HG03045 (cell line): ENCODE measurements around the gene GLI2.

Experiments
- ATAC-seq: cut with Tn5 transposase; IDR thresholded peaks from one replicate; pipeline ENCODE4 v1.9.1; 2021; ENCODE audit warnings: mild to moderate bottlenecking, moderate library complexity; ENCODE audit not compliant: unreplicated experiment

The GLI2 gene

DNA sequence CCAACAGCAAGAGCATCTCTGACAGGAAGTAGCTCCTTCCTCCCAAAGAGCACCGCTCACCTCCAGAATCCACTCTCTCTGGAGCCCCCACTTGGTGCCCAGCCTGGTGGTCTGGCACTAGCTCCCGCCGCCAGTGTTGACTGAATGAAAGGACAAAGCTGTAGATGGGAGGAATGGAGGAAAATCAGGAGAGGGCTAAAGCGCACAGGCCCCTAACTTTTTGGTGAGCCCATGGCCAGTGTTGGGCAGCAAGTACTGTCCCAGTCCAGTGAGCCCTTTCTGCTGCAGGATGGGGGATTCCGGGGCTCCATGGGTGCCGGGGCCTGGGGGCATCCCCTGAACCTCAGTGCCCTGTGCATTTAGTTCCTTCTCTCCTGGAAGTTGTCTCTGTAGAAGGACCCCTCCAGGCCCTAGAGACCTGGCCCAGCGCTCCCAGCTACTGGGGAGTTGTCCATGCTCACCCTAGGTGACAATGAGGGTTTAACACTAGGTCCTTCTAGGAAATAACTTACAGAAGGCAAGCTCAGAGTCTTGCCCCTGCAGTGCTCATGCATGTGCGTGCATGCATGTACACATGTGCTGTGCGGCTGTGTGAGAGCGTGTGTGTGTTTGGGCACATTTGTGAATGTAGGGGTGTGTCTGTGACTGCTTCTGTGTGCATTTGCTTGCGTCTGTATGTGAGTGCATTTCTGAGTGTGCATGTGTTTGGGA, 33.6 kb downstream of the GLI2 start:
- no peak for ATAC-seq

DNA sequence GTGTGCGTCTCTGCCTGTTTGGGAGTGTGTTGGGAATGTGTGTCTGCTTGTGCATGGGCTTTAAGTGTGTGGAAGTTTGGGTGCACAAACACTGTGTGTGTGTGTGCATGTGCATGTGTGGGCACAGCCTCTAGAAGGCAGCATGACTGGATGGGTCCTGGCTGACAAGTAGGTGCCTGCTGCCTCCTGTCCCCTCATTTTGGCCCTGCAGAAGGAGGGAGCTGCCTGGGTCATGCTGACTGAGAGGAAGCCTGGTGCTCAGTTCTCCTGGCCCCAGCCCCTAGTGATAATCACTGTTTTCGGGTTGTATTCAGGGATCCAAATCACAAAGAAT, 34.1 kb downstream of the GLI2 start:
- no peak for ATAC-seq

DNA sequence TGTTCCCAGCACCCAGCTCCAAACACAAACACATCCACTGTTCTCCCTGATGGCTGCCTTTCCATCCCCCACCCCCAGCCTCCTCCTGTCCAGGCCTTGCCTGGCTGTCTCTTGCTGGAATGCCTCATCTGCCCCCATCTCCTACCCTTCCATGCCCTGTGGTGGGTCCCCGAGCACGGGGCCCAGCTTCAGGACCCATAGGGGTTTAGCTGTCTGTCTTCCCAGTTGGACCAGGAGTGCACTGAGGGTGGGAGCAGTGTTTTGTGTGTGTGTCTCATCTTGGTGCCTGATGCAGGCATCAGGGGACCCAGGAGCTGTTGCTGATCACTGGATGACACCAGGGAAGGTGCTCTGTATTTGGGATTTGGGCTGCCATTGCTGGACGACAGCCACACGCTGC, 34.5 kb downstream of the GLI2 start:
- no peak for ATAC-seq

DNA sequence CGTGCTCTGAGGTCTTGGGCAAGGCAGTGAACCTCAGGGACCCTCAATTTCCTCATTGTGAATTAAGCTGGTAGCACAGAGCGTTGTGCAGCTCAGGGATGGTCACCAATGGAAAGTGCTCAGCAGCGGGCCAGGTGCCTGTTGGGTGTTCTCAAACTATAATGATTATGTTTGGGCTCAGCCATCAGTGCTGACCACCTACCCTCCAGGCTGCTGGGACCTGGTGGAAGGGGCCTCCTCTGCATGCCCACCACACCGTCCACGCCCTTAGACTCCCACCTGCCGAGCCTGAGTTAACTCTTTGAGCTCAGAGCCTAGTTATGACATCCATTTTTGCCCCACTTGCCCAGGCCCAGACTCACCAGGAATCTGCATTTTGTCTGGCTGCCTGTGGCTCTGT, 35.0 kb downstream of the GLI2 start:
- no peak for ATAC-seq

DNA sequence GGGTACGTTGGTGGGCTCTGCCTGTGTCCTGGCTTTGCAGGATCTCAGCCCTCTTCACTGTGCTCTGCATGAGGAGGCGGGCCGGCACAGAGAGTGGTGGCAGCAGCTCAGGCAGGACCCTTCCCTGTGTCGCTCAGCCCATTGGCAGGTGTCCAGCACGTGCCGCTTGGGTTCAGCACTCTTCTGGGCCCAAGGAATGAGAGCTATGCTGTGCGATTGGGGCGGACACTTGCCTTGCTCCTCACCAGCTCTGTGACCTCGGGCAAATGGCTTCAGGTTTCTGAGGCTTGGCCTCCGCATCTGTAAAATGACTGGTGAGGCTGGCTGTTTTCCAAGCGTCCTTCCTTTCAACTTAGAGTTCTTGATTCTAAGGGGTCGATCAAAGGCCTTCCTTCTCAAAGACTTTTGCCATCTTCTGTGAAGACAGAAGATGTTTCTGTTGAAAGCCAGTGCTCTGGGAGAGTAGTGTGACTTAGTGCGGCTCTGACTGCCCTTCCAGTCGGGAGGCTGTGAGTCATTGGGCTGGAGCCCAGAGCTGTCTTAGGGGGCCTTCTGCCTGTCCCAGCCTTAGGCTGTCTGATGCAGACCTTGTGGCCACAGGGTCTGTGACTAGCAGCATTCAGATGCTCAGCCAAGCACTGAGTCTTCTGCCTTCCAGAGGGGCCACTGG, 35.6 kb downstream of the GLI2 start:
- no peak for ATAC-seq

DNA sequence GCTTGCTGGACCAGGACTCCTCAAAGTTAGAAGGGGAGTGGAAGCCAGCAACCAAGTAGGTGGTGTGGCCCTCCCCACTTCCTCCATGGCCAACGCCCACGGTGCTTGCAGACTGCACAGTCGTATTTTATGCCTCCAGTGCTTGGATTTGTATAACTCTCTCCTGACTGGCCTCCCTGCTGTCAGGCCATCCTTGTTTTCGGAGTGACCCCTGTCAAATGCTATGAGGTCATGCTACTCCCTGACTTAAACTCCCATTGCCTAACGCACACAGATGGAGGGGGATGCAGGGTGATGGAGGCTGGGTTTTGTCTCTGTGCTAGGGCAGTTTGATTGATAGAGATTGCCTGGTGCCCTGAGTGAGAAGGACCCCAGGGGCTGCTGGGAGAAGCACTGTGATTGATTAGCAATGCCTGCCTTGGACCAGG, 36.1 kb downstream of the GLI2 start:
- no peak for ATAC-seq

DNA sequence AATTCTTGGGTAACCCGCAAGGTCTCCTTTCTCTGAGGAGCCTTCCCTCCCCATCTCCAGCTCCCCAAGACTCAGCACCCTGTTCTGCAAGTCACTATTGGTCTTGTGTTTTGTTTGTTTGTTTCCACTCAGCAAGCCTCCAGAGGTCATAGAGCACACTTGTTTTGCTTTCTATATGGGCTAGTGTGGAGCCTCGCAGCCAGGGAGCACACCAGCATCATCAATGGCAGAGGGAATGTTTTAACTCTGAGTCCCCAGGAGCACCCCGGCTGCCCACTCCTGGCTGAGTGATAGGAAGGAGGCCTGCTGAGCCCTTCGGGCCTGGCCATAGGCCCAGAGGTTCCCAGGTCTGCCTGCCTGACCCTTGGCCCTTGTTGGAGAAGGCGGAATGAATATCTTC, 36.6 kb downstream of the GLI2 start:
- no peak for ATAC-seq

DNA sequence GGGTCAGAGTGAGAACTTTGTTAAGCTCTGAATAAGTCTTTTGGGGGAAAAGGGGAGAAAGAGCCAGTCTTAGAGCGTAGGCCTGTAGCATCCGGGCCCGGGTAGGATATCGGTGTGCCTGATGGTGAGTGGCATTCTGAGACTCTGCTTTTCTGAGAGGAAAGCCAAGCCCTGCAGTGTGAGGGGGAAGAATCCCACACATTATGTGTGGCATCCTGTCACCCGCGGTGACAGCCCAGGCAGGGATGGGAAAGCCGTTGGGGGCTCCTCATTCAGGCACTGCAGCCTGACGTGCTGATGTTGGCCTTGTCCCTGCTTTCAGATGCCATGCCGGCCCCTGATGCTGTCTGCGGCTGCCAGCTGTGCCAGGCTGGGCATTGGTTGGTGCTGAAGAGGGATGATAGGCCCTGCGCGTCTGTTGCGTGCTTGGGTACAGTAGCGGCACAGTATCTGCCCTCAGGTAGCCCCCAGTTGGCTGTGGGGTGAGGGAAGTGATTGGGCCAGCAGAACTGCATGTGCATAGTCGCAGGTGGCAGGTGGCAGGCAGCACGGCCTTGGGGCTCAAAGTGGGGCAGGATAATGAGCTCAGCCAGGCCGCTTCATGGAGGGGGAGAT, 37.6 kb downstream of the GLI2 start:
- ATAC-seq: no peak

DNA sequence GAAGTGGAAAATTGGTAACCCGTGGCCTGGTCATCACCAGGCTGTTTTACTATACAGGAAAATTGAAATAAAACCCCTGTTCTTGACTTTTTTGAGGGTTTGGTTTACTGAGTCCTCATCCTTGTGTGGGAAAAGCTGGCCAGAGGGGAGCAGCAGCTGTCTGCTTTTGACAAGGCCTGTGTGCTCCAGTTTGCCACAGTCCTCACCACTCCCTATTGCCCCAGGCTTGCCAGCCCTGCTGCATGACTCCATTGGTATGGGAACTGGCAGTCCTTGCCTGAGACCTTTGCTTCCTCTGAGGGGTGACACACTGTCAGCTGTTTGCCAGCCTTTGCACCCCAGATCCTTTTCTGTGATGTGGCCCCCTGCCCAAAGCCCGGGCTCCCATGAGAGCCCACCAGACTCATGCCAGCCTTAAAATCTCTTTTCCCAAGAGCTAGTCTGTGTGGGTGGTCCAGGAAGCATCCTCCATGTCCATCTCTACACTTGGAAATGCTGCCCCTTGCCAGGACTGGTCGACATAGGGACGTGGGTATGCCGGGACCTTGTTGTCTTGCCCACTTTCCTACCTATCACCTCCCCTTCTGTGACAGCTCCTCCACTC, 39.0 kb downstream of the GLI2 start:
- ATAC-seq: no peak

DNA sequence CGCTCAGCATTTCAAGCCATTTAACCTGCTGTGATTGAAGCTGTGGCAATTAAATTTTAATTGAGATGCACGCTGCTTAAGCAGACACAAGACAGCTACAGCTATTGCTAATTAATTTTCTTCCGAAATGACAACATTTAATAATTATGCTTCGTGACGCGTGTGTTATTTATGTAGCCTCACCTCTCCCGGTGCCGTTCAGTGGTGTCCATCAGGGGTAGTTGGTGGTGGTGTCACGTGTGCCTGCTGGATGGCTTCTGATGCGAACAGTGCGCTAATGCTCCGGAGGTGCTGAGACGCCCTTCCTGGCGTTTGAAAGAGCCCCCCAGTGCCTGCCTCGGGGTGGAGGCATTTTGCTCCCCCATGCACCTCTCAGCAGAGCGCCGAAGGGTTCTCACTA, 39.5 kb downstream of the GLI2 start:
- ATAC-seq: no peak

DNA sequence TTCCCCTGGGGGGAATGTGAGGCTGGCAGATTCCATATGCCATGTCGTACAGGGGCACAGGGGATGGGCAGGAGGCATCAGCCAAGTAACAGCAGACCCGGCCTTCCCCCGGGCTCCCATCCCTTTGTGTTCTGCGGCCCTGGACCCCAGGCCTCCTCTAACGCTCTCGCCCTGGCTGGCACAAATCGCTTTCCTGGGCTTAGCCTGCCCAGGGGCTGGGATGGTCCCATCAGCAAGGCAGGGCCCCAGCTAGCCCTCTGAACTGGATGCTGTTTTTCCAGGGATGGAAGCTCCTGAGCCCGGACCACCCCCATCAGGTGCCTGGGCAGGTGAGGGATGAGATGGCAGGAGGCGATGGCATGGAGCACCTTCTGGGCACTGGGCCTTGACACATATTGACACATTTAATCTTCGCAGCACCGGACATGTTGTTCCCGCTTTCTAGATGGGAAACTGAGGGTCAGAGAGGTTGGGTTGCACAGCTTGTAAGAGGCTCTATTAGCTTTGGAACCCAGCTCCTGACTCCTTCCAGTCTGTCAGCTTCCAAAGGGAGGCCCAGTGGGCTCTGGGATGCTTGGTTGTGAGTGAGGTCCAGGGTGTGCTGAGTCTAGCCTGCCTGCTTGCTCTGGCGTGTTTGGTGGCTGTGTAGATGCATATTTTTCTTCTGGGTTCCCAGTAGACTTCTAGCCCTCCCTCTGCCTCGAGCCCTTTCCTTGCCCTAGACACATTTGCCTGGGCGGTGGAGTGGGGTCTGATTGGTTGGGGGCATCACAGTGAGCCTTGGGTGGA, 40.3 kb downstream of the GLI2 start:
- no peak for ATAC-seq

DNA sequence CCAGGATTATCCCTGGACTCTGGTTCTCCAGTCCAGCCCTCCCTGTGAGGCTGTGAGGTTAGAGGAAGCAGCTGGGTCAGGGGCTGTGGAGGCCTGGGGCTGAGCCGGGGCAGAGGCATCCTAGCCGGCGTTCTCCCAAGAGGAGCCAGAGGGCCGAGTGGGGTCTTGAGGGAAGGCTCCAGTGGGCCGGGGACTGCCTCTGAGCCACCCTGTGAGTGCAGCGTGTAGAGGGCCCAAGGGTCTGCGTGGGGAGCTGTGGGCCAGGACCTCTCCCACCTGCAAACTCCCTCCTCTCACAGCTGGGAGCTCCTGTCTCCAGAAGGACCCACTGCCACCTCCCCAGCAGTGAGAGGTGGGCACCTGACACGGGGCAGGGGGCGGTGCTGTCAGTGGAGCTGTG, 41.0 kb downstream of the GLI2 start:
- no peak for ATAC-seq

DNA sequence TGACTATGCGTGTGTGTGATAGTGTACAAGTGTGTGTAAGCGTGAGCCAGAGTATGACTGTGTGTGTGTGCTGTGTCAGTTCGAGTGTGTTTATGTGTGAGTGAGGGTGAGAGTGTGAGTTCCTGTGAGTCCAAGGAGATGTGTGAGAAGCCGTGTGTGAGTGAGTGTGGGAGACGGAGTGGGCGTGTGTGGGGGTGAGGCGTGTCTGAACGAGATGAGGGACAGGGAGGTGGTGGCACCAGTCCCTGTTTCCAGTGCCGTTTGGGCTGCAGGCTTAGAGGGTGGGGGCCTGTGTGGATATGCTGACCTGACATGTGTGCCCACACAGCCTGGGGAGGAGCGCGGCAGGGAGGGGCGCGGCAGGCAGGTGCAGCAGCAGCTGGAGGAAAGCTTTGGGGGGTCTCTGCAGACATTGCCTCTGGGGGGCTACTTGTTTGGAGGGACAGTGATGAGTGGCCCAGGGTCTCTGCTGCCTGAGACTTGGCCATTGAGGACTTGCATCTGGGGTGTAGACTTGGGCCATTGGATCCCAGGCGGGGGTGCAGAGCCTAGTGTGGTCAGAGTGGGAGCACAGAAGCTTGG, 41.6 kb downstream of the GLI2 start:
- no peak for ATAC-seq

DNA sequence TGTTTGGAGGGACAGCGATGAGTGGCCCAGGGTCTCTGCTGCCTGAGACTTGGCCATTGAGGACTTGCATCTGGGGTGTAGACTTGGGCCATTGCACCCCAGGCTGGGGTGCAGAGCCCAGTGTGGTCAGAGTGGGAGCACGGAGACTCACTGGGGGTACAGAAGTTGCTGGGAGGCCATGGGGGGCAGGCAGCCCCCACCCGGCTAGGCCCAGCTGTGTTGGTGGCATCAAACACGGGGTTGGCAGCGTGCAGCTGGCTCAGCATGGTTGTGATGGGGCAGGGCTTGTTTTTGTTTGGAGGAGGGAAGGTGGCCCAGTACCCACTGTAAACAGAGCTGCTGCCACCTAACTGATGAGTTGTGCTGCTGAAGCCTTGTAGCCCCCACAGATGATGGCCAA, 42.1 kb downstream of the GLI2 start:
- no peak for ATAC-seq

DNA sequence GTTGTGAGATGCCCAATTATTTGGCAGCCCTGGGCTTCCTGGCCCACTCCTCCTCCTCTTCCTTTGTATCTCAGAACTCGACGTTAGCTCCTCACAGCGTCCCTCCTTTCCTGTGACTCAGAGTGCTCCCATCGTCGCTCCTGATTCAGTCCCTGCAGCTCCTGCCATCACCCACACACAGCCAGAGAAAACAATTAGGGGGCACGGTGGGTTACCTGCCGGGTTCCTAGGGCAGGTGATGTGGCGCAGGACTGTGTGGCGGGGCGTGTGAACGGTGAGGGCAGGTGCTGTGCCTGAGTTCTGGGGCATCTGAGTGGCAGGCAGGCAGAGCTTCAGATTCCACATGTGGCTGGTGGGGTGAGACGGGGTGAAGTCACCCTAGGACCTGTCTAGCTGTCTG, 42.6 kb downstream of the GLI2 start:
- ATAC-seq: no peak

DNA sequence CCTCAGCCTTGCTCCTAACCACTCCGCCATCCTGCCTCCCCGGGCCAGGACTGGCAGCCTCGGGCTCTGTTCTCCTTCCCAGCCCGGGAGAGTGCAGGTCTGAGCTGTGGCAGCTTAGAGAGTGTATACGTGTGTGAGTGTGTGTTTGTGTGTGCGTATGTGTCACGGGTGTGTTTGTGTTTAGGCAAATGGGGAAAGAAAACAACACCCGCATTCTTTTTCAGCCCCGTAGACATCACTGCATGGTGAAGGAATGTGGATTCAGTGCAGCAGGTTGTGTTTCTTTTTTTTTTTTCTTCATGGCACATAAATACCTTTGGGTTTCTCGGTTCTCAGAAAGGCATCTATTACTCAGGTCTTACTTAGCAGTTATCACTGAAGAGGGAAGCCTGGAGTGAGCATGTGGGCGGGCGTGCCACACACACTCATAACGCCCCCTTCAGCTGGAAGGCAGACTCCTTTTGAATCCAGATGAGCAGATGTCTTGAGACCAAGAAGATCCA, 44.2 kb downstream of the GLI2 start:
- no peak for ATAC-seq

DNA sequence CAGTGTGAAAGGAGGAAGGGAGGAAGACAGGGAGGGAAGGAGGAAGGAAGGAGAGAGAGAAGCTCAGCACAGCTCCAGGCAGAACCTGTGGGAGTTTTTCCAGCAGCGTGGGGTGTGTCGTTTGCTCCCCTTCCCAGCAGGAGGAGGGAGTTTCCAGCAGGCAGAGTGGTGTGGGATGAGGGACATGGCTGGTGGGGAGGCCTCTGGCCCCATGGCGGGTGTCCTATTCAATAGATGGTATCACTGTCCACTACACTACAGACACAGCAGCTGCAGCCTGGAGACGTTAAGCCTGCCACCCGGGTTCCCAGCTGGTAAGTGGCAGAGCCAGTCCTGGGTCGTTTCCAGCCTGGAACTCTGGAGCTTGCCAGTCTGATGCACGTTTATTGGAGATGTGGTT, 44.7 kb downstream of the GLI2 start:
- no peak for ATAC-seq

DNA sequence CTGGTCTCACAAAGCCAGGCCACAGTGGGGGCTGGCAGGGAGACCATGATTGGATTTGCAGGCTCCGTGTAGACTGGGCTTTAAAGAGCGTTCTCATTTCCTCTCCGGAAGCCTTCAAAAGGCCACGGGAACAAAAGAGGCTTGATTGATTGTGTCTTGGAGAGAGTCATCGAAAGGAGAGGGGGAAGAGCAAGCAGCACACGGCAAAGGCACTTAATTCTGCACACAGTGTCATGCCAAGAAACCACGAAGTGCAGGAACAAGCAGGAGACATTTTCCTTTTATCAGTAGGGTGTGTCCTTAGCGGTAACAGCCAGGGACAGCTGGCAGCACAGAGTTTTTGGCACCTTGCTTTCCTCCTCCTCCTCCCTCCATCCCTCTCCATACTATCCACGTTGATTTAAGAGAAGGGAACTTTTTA, 47.7 kb downstream of the GLI2 start:
- no peak for ATAC-seq

DNA sequence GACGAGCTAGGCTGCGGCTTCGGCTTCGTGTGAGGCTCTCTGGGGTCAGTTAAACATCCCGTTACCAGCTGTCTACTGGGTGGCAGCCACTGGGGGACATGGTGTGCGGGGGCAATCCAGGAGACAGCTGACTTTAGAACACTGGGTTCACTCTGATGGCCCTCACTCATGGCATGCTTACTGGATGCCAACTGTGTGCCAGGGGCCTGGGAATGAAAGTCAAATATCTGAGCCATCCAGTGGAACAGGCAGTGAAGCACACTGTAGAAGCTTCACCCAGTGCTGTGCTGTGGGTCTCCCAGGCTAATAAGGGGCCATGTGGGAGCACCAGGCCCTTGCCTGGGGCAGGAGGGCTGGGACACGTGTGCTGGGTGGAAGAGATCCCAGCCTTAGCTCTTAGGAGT, 48.3 kb downstream of the GLI2 start:
- no peak for ATAC-seq
